ENCODE measurements around the gene LRRC58. TPM values are rescaled to one million over a fixed set of nuclear protein-coding genes. Genes with fewer than 3 reads are reported as not detected.
A peak's percentile ranks its signal among the peaks of the same experiment; 100 is the strongest.
"Not testable (repeated sequence)": the region's sequence is repeated elsewhere in the genome, so short reads cannot be mapped to it uniquely, and the experiment has no call there.

The LRRC58 gene
- total and polyA plus RNA-seq, 2 donors from 2014 or later, result 6.4 to 23.1 TPM

GRCh38 chr3:120381503-120381902, 32.3 kb upstream of the LRRC58 start:
- intact Hi-C loops (cut with DNase I), result no loop called here
- Histone ChIP-seq H3K9me3 (ENCODE audit: control insufficient read depth in 2 of 3, insufficient read depth in 1 of 3, low read length in 3 of 3) (no peaks in the 10 kb centered on the region), H3K27ac (ENCODE audit: low read depth in 2 of 2, low read length in 2 of 2) (no peak overlapping the region), H3K36me3 (ENCODE audit: control insufficient read depth in 2 of 3, insufficient read depth in 3 of 3, low read length in 3 of 3) (no peaks in the 10 kb centered on the region), H3K4me3 (ENCODE audit: low read length in 3 of 3) (no peak overlapping the region), H3K4me1 (ENCODE audit: control insufficient read depth in 2 of 3, insufficient read depth in 2 of 3, low read depth in 1 of 3, low read length in 3 of 3) (no peaks in the 10 kb centered on the region), H3K27me3 (ENCODE audit: control insufficient read depth, insufficient read depth, low read length) (no peaks in the 10 kb centered on the region), H3K9ac (ENCODE audit: low read length in 3 of 3) (no peak overlapping the region)
- FAIRE-seq (no peak), DNase-seq (no peak)
- TF ChIP-seq, protein P1, sequence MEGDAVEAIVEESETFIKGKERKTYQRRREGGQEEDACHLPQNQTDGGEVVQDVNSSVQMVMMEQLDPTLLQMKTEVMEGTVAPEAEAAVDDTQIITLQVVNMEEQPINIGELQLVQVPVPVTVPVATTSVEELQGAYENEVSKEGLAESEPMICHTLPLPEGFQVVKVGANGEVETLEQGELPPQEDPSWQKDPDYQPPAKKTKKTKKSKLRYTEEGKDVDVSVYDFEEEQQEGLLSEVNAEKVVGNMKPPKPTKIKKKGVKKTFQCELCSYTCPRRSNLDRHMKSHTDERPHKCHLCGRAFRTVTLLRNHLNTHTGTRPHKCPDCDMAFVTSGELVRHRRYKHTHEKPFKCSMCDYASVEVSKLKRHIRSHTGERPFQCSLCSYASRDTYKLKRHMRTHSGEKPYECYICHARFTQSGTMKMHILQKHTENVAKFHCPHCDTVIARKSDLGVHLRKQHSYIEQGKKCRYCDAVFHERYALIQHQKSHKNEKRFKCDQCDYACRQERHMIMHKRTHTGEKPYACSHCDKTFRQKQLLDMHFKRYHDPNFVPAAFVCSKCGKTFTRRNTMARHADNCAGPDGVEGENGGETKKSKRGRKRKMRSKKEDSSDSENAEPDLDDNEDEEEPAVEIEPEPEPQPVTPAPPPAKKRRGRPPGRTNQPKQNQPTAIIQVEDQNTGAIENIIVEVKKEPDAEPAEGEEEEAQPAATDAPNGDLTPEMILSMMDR (IDR thresholded peaks at IDR 0.05; ENCODE audit: borderline replicate concordance, extremely low read depth, insufficient read depth), result no peak

GRCh38 chr3:120377948-120378347, 28.8 kb upstream of the LRRC58 start:
- H3K9me3 ChIP-seq (ENCODE audit: control insufficient read depth in 2 of 3, insufficient read depth in 1 of 3, low read length in 3 of 3); intact Hi-C loops (cut with DNase I); H3K36me3 ChIP-seq (ENCODE audit: control insufficient read depth in 2 of 3, insufficient read depth in 3 of 3, low read length in 3 of 3); H3K27ac ChIP-seq (ENCODE audit: low read depth in 2 of 2, low read length in 2 of 2); H3K9ac ChIP-seq (ENCODE audit: low read length in 3 of 3); H3K4me1 ChIP-seq (ENCODE audit: control insufficient read depth in 2 of 3, insufficient read depth in 2 of 3, low read depth in 1 of 3, low read length in 3 of 3); H3K27me3 ChIP-seq (ENCODE audit: control insufficient read depth, insufficient read depth, low read length); DNase-seq; H3K4me3 ChIP-seq (ENCODE audit: low read length in 3 of 3); FAIRE-seq: not testable (repeated sequence)

GRCh38 chr3:120370463-120370862, 21.3 kb upstream of the LRRC58 start:
- DNase-seq (no peak), FAIRE-seq (no peak)
- Histone ChIP-seq H3K27me3 (ENCODE audit: control insufficient read depth, insufficient read depth, low read length) (no peaks in the 10 kb centered on the region), H3K27ac (ENCODE audit: low read depth in 2 of 2, low read length in 2 of 2) (no peak overlapping the region), H3K4me1 (ENCODE audit: control insufficient read depth in 2 of 3, insufficient read depth in 2 of 3, low read depth in 1 of 3, low read length in 3 of 3) (peaks cover 0 to 13% (median 0%) of the 10 kb centered on the region in 3 donors), H3K4me3 (ENCODE audit: low read length in 3 of 3) (no peak overlapping the region), H3K36me3 (ENCODE audit: control insufficient read depth in 2 of 3, insufficient read depth in 3 of 3, low read length in 3 of 3) (no peaks in the 10 kb centered on the region), H3K9me3 (ENCODE audit: control insufficient read depth in 2 of 3, insufficient read depth in 1 of 3, low read length in 3 of 3) (no peaks in the 10 kb centered on the region), H3K9ac (ENCODE audit: low read length in 3 of 3) (no peak overlapping the region)
- TF ChIP-seq, protein P1 (IDR thresholded peaks at IDR 0.05; ENCODE audit: borderline replicate concordance, extremely low read depth, insufficient read depth), result no peak
- intact Hi-C loops (cut with DNase I), result no loop called here

- H3K27ac ChIP-seq (ENCODE audit: low read depth in 2 of 2, low read length in 2 of 2), result peak overlapping the region in 1 of 2 donors; percentile 7
- H3K27me3 ChIP-seq (ENCODE audit: control insufficient read depth, insufficient read depth, low read length), result no peaks in the 10 kb centered on the region
- no peaks in the 10 kb centered on the region for H3K9me3 ChIP-seq (ENCODE audit: control insufficient read depth in 2 of 3, insufficient read depth in 1 of 3, low read length in 3 of 3)
- intact Hi-C loops (cut with DNase I), result no loop called here
- TF ChIP-seq, protein P1 (IDR thresholded peaks at IDR 0.05; ENCODE audit: borderline replicate concordance, extremely low read depth, insufficient read depth), result no peak
- DNase-seq, result peak in 1 of 5 donors; percentile 36
- no peak overlapping the region for H3K4me3 ChIP-seq (ENCODE audit: low read length in 3 of 3)
- no peak for FAIRE-seq
- peaks cover 0 to 16% (median 0%) of the 10 kb centered on the region in 3 donors for H3K4me1 ChIP-seq (ENCODE audit: control insufficient read depth in 2 of 3, insufficient read depth in 2 of 3, low read depth in 1 of 3, low read length in 3 of 3)
- H3K36me3 ChIP-seq (ENCODE audit: control insufficient read depth in 2 of 3, insufficient read depth in 3 of 3, low read length in 3 of 3), result no peaks in the 10 kb centered on the region
- no peak overlapping the region for H3K9ac ChIP-seq (ENCODE audit: low read length in 3 of 3)
Observed at GRCh38 chr3:120369037-120369467, 19.9 kb upstream of the LRRC58 start.

Measured in kidney (tissue), 14 donors.